AG09319 (cell line): Measurements from ENCODE around the gene RGS19.

Source experiments
- DNase-seq: peaks from one replicate; pipeline ENCODE4 v3.0.0-alpha.2; 2010; ENCODE audit warnings: low read depth; ENCODE audit errors: extremely low read depth
- TF ChIP-seq, protein P1 (sequence below): IDR thresholded peaks from 2 replicates; pipeline ENCODE4 v1.5.1; 2011; ENCODE audit warnings: low read depth, mild to moderate bottlenecking, inconsistent platforms, low read length, moderate library complexity

RGS19 gene

DNA sequence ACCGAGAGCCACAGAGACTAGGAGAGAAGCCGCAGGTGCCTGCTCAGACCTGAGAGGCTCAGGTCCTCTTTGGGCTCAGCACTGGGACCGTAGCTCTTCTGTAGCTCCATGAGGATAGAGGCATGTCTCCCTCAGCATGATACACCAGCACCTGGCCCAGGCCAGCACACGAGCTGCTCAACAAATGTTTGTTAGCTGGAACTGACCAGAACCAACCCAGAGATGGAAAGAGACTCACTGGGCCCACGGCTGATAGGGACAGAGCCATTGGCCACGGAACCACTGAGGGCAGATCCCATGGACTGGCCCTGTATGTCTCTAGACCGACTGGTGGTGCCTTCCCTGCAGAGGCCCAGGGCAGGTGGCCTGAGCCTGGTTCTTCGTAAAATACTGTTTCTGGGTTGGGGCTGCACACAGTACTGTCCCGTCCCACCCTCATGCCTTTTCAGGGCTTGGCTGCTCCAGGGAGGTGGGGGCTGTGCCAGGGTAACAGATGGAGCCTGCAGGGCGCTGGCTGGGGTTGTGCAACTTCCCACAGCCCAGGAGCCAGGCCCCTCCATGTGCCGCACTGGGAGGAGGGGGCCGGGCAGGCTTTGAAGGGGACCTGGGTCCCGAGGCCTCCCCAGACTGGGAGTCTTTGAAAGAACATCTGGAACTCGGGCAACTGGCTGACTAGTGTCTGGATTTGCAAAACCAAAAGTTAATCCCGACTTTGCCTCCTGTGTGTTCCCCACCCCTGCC, 38.1 kb downstream of the RGS19 start:
- TF ChIP-seq, protein P1, sequence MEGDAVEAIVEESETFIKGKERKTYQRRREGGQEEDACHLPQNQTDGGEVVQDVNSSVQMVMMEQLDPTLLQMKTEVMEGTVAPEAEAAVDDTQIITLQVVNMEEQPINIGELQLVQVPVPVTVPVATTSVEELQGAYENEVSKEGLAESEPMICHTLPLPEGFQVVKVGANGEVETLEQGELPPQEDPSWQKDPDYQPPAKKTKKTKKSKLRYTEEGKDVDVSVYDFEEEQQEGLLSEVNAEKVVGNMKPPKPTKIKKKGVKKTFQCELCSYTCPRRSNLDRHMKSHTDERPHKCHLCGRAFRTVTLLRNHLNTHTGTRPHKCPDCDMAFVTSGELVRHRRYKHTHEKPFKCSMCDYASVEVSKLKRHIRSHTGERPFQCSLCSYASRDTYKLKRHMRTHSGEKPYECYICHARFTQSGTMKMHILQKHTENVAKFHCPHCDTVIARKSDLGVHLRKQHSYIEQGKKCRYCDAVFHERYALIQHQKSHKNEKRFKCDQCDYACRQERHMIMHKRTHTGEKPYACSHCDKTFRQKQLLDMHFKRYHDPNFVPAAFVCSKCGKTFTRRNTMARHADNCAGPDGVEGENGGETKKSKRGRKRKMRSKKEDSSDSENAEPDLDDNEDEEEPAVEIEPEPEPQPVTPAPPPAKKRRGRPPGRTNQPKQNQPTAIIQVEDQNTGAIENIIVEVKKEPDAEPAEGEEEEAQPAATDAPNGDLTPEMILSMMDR = no peak
- DNase-seq = no peak

DNA sequence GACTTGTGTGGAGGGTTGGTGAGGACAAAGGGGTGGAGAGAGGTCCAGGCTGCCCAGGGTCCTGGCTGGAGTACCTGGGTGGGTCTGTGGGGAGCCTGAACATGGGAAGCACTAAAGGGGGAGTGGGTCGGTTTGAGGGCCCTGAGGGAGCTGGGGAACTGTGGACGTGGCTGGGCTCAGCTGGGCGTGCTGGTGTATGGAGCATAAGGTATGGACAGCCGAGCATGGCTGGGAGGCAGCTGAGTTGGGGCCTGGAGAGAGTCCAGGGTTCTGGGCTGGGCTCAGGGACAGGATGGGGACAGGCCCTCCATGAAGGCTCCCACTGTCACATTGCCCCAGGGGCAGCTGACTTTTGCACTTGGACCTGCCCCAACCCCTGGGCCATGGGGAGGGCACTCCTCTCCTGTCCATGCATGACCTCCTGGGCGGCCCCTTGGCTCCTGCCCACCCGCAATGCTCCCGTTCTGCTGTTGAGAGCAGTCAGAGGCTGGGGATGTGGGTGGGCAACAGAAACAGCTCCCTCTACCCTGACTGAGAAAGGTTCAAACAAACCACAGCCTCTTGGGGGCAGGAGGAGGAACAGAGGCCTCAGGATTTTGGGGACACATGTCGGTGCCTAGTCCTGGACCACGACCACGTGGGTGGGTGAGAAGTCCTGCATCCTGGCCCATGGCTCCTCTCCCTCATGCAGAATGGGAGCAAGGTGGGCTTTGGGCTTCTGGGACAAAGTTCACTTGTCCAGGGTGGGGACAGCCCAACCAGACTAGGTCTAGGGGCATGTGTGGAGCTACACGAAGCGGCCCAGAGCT, 38.9 kb downstream of the RGS19 start:
- no peak for DNase-seq

DNA sequence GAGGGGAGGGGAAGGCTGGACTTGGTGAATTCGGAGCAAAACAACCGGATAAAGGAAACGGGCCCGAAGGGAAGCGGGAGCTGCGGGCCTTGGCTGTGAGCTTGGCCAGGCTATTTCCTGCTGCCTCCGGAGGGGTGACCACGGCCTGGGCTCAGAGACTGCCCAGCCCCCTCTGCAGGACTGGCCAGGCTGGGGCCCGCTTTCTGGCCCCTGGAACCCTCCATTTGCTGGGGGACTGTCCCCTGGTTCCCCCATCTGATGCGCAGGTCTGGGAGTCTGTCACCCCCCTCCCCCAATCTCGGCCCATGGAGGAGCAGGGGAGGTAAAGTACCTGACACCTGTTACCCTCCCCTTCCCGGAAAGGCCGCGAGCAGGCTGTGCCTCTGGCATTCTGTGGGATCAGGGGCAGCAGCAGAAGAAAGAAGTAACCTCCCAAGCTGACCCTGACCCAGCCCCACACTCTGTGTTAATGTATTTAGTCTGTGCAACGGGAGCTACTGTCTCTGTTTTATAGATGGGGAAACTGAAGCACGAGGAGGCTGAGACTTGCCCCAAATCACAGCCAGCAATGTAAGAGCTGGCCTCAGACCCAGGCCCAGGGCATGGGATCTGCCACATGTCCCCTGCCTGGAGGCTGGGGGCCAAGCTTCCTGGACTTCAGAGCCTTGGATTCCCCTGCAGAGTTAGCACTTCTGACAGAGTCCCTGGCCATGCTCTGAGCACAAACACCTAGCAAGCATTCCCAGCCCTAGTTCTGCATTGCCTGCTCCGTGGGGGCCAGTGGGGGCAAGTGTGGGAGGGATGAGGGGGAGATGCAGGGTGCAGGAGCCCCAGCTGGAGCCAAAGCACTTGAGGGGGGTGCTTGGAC, 39.8 kb downstream of the RGS19 start:
- TF ChIP-seq, protein P1 = no peak
- DNase-seq = no peak

More for the DNA sequence above, 38.9 kb downstream of the RGS19 start:
- TF ChIP-seq, protein P1 = no peak

DNA sequence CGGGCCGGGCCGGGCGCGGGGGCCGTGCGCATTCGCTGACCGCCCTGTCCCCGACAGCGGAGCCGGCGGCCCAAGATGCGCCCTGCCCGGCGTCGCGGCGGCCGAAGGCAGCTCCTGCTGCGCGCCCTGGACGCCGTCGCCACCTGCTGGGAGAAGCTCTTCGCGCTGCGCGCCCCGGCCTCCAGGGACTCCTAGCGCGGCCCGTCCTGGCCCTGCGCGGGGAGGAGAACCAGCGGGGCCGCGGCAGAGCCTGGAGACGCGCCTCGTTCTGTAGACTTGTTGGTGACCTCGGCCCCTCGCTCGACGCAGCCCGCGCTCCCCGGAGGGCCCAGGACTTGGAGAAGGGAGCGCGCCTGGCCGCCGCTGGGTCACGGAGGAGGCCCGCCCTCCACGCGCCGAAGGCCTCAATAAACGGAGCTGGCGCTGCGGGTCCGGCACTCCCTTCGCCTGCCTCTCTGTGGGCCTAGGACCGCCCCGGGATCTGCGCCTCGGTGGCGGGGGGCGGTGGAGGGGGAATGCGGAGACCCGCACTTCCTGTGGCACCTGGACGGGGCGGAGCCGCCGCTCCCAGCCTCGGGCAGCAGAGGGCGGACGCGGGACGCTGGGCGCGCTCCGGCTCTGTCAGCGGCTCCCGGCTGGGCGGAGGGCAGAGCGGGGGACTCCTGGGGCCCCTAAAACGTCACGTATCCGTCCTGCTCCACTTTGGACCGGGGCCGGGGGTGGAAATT, 40.6 kb downstream of the RGS19 start:
- TF ChIP-seq, protein P1 = peak; percentile 52
- no peak for DNase-seq

DNA sequence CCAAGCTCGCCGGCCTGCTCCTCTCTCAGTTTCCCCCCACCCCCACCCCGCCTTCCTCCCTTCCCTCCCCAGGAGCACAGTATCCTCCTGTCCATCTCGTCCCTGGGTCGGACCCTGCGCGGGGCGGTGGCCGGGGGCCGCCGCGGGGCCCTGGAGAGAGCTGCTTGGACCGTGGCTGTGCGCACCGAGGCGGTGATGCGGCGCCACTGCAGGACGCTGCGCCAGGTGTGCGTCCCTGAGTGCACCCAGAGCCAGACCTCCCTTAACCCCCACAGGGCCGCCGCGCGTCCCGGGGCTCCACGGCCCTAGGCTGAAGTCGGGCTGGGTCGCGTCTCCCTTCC, 41.1 kb downstream of the RGS19 start:
- TF ChIP-seq, protein P1 = no peak
- DNase-seq = no peak

DNA sequence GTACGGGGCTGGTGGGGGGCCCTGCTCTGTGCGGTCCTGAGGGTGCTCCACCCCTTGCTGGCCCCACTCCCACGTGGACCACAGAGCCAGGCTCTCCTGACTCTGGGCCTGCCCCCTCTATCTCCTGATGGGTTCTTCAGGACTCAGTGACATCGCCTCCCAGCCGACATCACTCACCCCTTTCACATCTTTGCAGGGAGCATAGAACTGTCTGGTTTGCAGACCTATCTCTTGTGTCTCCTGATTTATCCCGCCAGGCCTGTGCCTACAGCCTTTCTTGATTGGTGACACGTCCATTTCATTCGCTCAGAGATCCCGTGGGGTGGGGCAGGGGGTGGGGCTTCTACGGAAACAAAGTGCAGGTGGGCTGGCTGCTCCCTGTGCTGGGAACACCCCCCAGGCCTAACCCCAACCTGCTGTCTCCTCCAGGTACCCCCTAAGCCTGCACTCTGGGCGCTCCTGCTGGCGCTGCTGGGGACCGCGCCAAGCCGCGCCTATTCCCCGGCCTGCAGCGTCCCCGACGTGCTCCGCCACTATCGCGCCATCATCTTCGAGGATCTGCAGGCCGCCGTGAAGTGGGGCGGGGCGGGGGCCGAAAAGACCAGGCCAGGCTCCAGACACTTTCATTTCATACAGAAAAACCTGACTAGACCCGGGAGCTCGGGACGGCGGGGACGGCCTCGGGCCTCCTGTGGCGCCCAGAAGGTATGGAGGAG, 41.7 kb downstream of the RGS19 start:
- no peak for DNase-seq
- TF ChIP-seq, protein P1 = no peak
